Fibroblast of lung (primary cell): ENCODE results near the gene GPR155. TPM values are rescaled to one million over a fixed set of nuclear protein-coding genes. Genes with fewer than 3 reads are reported as not detected.

ENCODE experiments used
- DNase-seq, 2 donors: peaks; one replicate each; pipeline versions ENCODE4 v3.0.0 to v3.0.0-alpha.2; 2010; ENCODE audit warnings: low read depth in 2 of 2
- H2AFZ ChIP-seq: 2 replicates; pipeline ENCODE4 v1.5.1; 2012; ENCODE audit warnings: low read length, control low read depth, inconsistent platforms
- H3K27ac ChIP-seq: 2 replicates; pipeline ENCODE4 v1.5.1; 2011; ENCODE audit warnings: low read length, control low read depth; ENCODE audit not compliant: insufficient read depth
- H3K27me3 ChIP-seq: 2 replicates; pipeline ENCODE4 v1.5.1; 2011; ENCODE audit warnings: mild to moderate bottlenecking, low read length; ENCODE audit not compliant: control insufficient read depth, insufficient read depth
- H3K36me3 ChIP-seq: 2 replicates; pipeline ENCODE4 v1.5.1; 2011; ENCODE audit warnings: low read length; ENCODE audit not compliant: control insufficient read depth, insufficient read depth
- H3K4me1 ChIP-seq: 2 replicates; pipeline ENCODE4 v1.5.1; 2011; ENCODE audit warnings: low read length; ENCODE audit not compliant: control insufficient read depth, insufficient read depth; ENCODE audit errors: extremely low read depth
- H3K4me2 ChIP-seq: 2 replicates; pipeline ENCODE4 v1.5.1; 2011; ENCODE audit warnings: low read length, control low read depth; ENCODE audit not compliant: insufficient read depth; ENCODE audit errors: extremely low read depth
- H3K4me3 ChIP-seq, 4 experiments: fragments of 200-600 bp in 1 of 4; sonication (generic) in 1 of 4; replicated peaks in 1 of 4; 2 replicates each; pipeline ENCODE4 v1.5.1; 2011 to 2016; ENCODE audit warnings: low read length in 4 of 4, low read depth in 3 of 4, mild to moderate bottlenecking in 3 of 4, control low read depth in 2 of 4, inconsistent platforms in 1 of 4, mixed read lengths in 1 of 4; ENCODE audit not compliant: insufficient read depth in 1 of 4; ENCODE audit errors: control extremely low read depth in 1 of 4
- H3K79me2 ChIP-seq: 2 replicates; pipeline ENCODE4 v1.5.1; 2012; ENCODE audit warnings: mild to moderate bottlenecking, low read length, inconsistent platforms; ENCODE audit not compliant: control insufficient read depth, insufficient read depth
- H3K9ac ChIP-seq: 2 replicates; pipeline ENCODE4 v1.5.1; 2011; ENCODE audit warnings: mild to moderate bottlenecking, low read length, control low read depth; ENCODE audit not compliant: insufficient read depth
- H3K9me3 ChIP-seq: 2 replicates; pipeline ENCODE4 v1.5.1; 2012; ENCODE audit warnings: low read depth, low read length; ENCODE audit not compliant: control insufficient read depth, insufficient read depth
- H4K20me1 ChIP-seq: 2 replicates; pipeline ENCODE4 v1.5.1; 2011; ENCODE audit warnings: low read length; ENCODE audit not compliant: control insufficient read depth, insufficient read depth; ENCODE audit errors: extremely low read depth
- CTCF ChIP-seq, 2 donors: IDR thresholded peaks in 1 of 2; conservative IDR thresholded peaks in 1 of 2; 1 replicate in 1 of 2; 2 replicates in 1 of 2; pipeline ENCODE4 v1.5.1; 2011 to 2012; ENCODE audit warnings: low read length in 2 of 2, control low read depth in 1 of 2, inconsistent platforms in 1 of 2, low read depth in 1 of 2, mild to moderate bottlenecking in 1 of 2
- EZH2 ChIP-seq: IDR thresholded peaks from 2 replicates; pipeline ENCODE4 v1.5.1; 2012; ENCODE audit warnings: low read length, control low read depth, mild to moderate bottlenecking; ENCODE audit errors: missing control alignments
- polyA plus RNA-seq, 2 donors: library from polyadenylated mRNA; depleted of rRNA in 1 of 2; stranded (reverse) in 1 of 2; unstranded in 1 of 2; fragments of >200 nt; gene quantifications; 2 replicates each; pipeline ENCODE4 v1.2.1, GENCODE V29; 2011 to 2012; ENCODE audit warnings: missing spikeins in 1 of 2
- total RNA-seq: library from RNA; depleted of rRNA; stranded (reverse); fragments of >200 nt; gene quantifications from 2 replicates; pipeline ENCODE4 v1.2.1, GENCODE V29; 2014

GPR155 gene
- total and polyA plus RNA-seq, 2 donors (not counting 1 experiment from before 2014, with no cell fraction given) = 5.1 to 6.4 TPM

DNA sequence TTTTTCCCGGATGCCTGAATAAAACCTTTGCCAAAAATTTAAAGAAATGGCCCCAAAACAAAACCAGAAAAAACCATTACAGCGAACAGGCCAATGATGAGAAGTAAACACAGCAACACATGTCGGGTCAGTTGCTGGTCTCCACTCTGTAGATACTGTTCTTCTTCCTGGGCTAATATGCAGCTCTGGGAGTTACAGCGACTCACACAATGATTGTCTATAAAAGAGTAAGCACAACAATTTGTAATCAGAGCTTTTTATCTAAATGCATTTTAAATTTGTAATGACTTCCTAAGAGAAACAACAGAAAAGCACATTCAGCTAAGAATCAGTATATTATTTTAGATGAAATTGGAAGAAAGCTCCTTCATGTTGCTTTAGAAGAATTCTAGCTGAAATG, 40.3 kb downstream of the GPR155 start:
- Histone ChIP-seq H2AFZ (no peak overlapping the region), H3K9ac (no peak overlapping the region), H3K4me1 (peaks cover 7% of the 10 kb centered on the region), H3K4me2 (no peak overlapping the region), H3K9me3 (no peaks in the 10 kb centered on the region), H3K27me3 (no peaks in the 10 kb centered on the region), H3K79me2 (no peaks in the 10 kb centered on the region), H3K36me3 (no peaks in the 10 kb centered on the region), H3K4me3 (no peak overlapping the region), H3K27ac (no peak overlapping the region), H4K20me1 (no peaks in the 10 kb centered on the region)
- no peak for DNase-seq
- TF ChIP-seq EZH2 (no peak), CTCF (conservative IDR thresholded peaks at IDR 0.05 in 1 of 2, IDR thresholded peaks at IDR 0.05 in 1 of 2; ENCODE audit: low read depth in 1 of 2, low read length in 2 of 2) (no peak)

- TF ChIP-seq EZH2 (no peak), CTCF (conservative IDR thresholded peaks at IDR 0.05 in 1 of 2, IDR thresholded peaks at IDR 0.05 in 1 of 2; ENCODE audit: low read depth in 1 of 2, low read length in 2 of 2) (no peak)
- Histone ChIP-seq H3K79me2 (no peaks in the 10 kb centered on the region), H3K4me2 (no peak overlapping the region), H3K9me3 (no peaks in the 10 kb centered on the region), H3K36me3 (no peaks in the 10 kb centered on the region), H3K9ac (no peak overlapping the region), H4K20me1 (no peaks in the 10 kb centered on the region), H3K27ac (no peak overlapping the region), H3K4me3 (no peak overlapping the region), H2AFZ (no peak overlapping the region), H3K27me3 (no peaks in the 10 kb centered on the region), H3K4me1 (peaks cover 7% of the 10 kb centered on the region)
- DNase-seq = peak; percentile 18 to 47
Observed at GRCh38 chr2:174445248-174445647, 41.6 kb downstream of the GPR155 start.

- H2AFZ ChIP-seq = no peak overlapping the region
- no peaks in the 10 kb centered on the region for H3K27me3 ChIP-seq
- no peaks in the 10 kb centered on the region for H3K36me3 ChIP-seq
- no peak for DNase-seq
- no peak overlapping the region for H3K9ac ChIP-seq
- H3K4me2 ChIP-seq = no peak overlapping the region
- no peaks in the 10 kb centered on the region for H3K79me2 ChIP-seq
- H3K4me3 ChIP-seq = no peak overlapping the region
- no peak overlapping the region for H3K27ac ChIP-seq
- no peaks in the 10 kb centered on the region for H3K9me3 ChIP-seq
- TF ChIP-seq EZH2 (no peak), CTCF (conservative IDR thresholded peaks at IDR 0.05 in 1 of 2, IDR thresholded peaks at IDR 0.05 in 1 of 2; ENCODE audit: low read depth in 1 of 2, low read length in 2 of 2) (no peak)
- no peaks in the 10 kb centered on the region for H4K20me1 ChIP-seq
- H3K4me1 ChIP-seq = peaks cover 7% of the 10 kb centered on the region
Observed at GRCh38 chr2:174444761-174445160, 42.1 kb downstream of the GPR155 start.
